ENCODE data around the gene RUFY2.

RUFY2 gene

DNA sequence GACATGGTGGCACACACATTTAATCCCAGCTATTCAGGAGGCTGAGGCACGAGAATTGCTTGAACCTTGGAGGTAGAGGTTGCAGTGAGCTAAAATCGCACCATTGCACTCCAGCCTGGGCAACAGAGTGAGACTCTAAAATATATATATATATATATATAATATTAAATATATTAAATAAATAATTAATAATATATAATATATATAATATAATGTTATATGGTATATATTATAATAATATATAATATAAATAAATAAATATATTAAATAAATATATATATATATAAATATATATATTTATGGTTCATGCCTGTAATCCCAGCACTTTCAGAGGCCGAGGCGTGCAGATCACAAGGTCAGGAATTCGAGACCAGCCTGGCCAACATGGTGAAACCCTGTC is 40.5 kb downstream of the RUFY2 start:
- no peak overlapping the region for H3K27ac ChIP-seq
- DNase-seq (ENCODE audit: low read depth, low spot score), result no peak

DNA sequence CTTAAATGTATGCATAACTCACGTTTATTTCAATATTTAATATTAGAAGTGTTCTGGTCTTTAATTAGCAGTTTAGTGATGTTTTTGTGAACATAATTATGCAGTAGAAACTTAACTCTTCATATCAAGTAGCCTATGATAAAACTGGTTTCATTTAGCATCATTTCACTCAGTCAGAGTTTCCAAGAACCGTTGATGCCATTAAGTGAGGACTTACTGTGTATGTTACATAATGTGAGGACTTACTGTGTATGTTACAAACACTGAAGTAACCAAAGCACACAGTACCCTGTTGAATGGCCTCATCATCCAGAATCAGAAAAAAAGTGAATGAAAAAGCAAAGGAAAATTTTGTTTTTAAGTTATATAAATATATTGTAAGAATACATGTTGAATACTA is 41.5 kb downstream of the RUFY2 start:
- DNase-seq (ENCODE audit: low read depth, low spot score), result no peak
- no peak overlapping the region for H3K27ac ChIP-seq

DNA sequence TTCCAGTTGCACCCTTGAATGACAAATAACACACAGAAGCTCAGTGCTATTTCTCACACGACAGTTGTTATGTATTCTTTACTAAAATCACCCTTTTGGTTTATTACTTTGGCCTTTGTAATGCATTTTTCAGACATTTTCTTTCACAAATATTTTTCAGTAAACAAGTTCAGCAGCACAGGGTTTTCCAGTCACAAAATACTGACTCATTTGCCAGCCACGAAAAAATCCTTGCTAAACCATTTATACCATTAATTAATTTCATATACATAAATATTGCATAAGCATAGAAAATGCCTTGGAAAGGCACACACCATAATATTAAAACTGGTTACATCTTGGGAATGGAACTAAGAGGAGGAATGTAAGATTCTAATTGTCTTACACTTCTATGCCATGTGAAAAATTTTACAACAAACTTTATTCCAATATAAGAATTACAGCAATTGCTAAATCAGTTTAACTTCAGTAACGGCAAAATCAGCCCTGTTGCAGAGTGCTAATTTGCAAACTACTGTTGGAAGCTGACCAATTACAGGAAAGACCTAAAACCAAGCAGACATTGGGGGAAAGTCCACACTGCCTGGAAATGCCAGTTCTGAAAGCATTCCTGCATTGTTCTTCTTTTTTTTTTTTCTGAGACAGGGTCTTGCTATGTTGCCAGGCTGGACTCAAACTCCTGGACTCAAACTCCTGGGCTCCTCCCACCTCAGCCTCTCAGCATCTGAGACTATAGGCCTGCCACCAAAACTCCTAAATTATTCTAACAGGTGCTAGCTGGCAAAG is 42.8 kb downstream of the RUFY2 start:
- no peak overlapping the region for H3K27ac ChIP-seq
- DNase-seq (ENCODE audit: low read depth, low spot score), result no peak

DNA sequence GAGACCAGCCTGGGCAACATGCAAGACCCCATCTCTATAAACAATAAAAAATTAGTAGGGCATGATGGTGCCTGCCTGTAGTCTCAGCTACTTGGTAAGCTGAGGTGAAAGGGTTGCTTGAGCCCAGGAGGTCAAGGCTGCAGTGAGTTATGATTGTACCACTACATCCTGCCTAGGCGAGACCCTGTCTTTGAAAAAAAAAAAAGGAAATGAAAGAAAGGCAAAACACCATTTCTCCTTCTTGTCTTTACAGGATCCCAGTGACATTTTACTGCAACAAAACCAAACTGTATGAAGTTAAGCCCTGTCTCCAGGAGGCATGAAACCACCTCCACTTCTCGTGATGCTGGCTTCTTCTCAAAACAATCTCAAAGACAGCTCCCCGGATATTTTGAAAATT is 44.5 kb downstream of the RUFY2 start:
- DNase-seq (ENCODE audit: low read depth, low spot score), result no peak
- H3K27ac ChIP-seq, result no peak overlapping the region

DNA sequence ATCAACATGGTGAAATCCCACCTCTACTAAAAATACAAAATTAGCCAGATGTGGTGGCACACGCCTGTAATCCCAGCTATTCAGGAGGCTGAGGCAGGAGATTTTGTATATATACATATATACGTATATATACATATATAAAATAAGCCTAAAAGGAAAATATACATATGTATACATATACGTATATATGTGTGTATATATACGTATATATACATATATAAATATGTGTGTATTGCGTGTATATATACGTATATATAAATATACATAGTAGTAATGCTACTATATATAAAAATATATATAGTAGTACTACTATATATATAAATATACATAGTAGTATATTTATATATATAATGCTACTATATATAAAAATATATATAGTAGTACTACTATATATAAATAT is 47.9 kb downstream of the RUFY2 start:
- no peak overlapping the region for H3K27ac ChIP-seq

DNA sequence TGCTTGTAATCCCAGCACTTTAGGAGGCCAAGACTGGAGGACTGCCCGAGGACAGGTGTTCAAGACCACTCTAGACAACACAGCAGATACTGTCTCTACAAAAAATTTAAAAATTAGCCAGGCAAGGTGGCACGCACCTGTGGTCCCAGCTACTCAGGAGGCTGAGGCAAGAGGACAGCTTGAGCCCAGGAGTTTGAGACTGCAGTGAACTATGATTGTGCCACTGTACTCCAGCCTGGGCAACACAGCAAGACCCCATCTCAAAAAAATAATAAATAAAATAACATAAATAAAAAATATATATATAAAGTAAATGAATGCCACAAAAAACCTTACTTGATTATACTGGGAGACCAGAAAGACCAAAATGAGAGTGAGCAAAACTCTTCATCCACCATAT is 53.5 kb downstream of the RUFY2 start:
- no peak overlapping the region for H3K27ac ChIP-seq
- no peak for DNase-seq (ENCODE audit: low read depth, low spot score)

More for the DNA sequence above, 47.9 kb downstream of the RUFY2 start:
- DNase-seq (ENCODE audit: low read depth, low spot score), result no peak

DNA sequence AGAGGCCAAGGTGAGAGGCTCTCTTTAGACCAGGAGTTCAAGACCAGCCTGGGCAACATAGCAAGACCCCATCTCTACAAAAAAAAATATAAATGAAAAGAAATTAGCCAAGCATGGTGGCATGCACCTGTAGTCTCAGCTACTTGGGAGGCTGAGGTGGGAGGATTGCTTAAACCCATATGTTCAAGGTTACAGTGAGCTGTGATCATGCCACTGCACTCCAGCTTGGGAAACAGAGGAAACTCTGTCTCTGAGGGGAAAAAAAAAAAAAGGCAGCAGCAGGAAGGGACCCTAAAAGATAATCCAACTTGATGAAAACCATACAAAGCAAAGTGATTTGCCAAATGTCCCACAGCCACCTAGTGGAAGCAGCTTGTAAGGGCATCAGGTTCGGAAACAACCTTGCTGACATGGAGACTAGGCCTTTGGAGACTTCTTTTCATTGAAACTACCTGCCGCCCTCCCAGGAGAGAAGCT is 58.8 kb downstream of the RUFY2 start:
- DNase-seq (ENCODE audit: low read depth, low spot score), result no peak
- no peak overlapping the region for H3K27ac ChIP-seq

DNA sequence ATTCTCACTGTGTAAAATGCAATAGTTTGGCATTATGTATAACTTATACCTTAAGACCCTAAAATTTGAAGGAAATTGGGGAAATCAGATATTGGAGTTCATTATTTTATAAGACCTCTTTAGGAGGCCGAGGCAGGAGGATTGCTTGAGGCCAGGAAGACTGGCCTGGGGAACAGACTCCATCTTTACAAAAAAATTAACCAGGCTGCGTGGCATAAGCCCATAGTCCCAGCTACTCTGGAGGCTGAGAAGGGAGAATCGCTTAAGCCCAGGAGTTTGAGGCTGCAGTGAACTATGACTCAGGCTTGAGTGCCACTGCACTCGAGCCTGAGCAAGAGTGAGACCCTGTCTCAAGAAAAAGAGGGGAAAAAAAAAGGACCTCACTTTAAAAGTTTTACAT is 60.3 kb downstream of the RUFY2 start:
- no peak overlapping the region for H3K27ac ChIP-seq
- DNase-seq (ENCODE audit: low read depth, low spot score), result no peak

DNA sequence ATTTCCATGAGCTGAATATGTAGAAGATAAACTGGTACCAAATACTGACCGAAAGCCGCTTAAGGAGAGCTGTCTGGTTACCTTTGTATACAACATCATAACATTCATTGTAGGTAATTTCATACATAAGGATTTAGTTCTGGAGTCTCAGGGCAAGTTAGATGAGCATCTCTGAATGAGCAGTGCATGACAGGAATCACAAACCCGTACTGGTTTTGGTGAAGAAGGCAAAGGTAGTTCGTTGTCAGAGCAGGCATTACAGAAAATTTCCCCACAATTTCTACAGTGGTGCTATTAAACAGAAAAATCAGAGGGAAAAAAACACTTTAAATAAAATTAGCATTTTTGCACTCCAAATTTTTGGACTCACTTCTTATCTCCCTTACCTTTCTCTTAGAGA is 61.5 kb downstream of the RUFY2 start:
- no peak for DNase-seq (ENCODE audit: low read depth, low spot score)
- no peak overlapping the region for H3K27ac ChIP-seq

DNA sequence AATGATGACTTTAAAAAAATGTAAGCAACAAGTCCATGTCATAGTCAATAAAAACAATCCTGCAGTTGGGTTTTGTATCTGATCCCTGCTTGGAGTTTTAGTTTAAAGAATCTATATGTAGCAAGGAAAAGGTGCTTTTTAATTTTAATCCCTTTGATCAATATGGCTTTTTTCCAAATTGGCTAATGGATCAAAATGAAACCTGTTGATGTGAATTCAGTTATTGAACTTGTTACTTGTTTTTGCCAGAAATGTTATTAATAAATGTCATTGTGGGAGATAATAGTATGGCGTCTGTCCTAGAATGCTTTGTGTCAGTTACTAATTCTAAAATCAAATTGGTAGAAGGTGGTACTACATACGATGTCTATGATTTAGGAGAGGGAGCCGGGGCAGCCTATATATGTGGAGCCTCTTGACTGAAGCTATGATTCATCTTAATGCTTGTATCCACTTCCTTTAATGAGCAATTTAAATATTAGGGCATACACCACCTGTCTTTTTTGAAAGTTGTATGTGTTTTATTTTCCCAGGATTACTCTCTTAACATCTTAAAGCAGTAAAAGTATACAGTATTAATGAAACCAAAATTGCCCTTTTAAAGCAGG is 64.1 kb downstream of the RUFY2 start:
- H3K27ac ChIP-seq, result no peak overlapping the region
- DNase-seq (ENCODE audit: low read depth, low spot score), result no peak

DNA sequence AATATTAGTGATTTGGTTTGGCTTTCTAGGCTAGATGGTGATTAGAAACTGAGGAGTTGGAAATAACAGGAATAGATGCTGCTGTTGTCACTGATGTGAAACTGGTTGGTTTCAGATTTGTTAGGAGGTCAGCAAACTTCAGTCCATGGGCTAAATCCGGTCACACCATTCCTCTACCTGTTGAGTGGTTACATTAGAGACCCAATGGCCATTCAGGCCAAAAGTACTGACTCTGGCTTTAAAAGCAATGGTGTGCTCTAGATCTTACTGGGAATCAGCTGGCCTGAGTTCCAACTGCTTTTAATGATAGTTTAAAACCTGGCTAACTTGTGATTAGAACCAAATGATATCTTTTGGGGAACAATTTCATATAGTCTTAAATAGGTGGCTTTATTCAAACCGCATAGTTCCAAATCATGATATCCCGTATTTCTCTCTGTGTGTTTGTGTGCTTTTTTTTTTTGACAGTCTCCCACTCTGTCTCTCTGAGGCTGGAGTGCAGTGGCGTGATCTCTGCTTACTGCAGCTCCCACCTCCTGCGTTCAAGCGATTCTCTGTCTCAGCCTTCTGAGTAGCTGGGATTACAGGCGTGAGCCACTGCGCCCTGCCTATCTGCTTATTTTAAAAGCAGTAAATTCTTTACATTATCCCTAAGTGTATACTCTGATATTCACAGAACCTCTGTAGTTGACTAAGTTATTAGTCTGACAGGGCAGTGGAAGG is 66.6 kb downstream of the RUFY2 start:
- no peak for DNase-seq (ENCODE audit: low read depth, low spot score)
- H3K27ac ChIP-seq, result no peak overlapping the region

DNA sequence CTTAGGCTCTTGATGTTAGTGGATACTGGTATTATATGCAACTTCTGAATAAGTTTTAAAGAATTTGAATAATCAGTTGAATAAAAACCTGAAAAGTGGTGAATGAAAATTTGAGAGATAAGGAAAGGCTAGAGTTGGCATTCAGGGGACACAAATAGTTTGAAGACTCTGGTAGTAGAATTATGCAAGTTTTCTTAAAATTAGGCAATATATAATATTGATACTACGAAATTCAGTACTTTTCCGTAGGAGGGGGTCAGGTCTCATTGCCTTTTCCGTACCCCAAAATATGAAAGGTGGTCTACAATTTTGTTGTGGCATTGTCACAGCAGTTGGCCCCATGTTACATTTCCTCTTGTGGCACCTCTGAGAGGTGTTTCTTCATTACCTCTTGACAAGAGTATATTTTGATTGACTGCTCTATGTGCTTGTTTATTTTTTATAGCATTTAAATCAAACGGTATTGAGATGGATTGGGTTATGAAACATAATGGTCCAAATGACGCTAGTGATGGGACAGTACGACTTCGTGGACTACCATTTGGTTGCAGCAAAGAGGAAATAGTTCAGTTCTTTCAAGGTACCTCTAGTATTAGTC is 70.2 kb downstream of the RUFY2 start:
- no peak overlapping the region for H3K27ac ChIP-seq
- DNase-seq (ENCODE audit: low read depth, low spot score), result no peak

DNA sequence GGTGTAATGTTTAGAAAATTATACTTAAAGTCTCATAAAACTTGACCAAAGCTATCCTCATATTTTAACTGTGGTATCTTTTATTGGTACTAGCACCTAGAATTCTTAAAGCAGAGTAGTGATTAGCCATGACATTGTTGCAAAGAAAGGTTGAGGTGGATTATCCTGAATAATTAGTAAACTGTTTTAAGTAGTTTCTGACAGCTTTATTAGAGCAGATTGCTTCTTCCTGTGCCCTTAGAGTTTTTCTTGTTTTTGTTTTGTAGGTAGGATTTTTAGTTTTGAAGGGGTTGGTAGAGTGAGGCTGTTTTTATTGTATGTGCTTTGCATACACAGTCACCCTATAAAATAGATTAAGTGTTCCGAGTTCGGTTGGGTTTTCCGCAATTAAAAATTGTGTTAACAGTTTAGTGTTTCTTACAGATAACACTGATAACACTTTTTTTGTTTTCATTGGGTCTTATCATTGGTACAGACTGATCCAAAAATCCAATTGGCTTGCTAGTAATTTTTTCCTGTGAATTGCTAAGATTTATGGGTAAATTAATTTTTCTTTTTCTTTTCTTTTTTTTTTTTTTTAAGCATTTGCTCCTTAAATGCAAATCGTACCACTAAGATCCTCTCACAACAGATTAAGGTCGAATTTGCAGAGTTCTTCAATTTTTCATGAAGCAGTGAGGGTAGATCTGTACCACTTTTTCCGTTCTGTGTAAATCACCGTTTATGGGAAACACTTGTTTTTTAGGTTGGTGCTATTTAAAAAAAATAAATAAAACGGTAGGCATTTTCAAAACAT is 72.2 kb downstream of the RUFY2 start:
- H3K27ac ChIP-seq, result no peak overlapping the region
- no peak for DNase-seq (ENCODE audit: low read depth, low spot score)

DNA sequence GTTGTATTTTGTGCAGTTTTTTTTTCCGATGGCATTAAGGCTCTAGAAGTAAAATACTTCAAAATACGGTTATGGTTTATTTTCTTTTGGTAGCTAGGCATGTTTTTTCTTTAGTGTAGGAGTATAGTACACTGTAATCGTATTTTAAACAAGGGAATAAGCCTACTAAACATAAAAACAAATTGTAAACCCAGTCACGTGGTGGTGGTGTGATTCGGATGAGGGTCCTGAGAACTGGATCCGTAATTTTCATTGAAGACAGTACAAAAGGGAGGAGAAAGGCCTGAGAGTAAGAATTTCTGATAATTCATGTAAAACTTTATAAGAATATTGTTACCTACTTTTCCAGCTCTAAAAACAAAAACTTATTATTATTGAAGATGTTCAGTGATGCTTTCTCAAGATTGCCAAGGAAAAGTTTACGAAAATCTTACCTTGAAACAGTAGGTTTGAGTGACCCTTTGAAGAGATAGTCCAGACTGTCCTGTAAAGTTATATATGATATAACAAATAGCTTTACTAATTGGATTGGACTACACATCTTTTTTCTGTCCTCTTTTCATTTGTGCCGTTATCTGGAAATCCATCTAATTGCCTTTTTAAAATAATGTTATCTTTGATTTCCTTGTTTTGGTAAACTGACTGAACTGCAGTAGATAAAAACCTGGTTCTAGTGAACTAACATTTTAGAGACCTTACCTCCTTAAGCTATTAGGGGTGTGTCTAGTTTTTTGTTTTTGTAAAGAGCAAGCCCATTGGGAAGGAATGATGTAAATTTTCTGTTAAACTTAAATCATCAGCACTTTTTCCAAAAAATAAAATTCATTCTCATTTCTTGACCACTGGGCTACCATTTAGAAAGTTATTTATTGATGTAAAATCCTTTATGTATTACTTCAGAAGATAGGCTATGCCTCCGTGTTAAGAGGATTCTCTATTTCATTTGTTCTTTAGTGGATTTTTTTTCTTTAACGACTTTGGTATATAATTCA is 73.3 kb downstream of the RUFY2 start:
- H3K27ac ChIP-seq, result peak overlapping the region; percentile 91
- no peak for DNase-seq (ENCODE audit: low read depth, low spot score)

DNA sequence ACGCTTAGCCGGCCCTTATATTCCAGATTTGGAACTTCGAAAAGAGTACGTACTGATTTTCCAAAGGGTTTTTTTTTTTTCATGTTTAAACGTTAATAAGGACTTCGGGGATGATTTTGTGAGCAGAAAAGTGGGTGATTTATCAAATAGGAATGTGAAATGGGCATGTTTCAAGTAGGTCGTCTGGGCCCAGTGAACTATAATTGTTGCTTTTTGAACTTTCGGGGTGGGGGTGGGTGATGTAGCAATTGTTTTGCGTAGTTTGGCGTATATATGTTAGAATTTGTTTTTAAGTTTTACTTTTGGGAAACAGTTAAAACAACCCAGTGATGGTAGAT is 74.0 kb downstream of the RUFY2 start:
- no peak for DNase-seq (ENCODE audit: low read depth, low spot score)
- peak overlapping the region; percentile 91 for H3K27ac ChIP-seq

DNA sequence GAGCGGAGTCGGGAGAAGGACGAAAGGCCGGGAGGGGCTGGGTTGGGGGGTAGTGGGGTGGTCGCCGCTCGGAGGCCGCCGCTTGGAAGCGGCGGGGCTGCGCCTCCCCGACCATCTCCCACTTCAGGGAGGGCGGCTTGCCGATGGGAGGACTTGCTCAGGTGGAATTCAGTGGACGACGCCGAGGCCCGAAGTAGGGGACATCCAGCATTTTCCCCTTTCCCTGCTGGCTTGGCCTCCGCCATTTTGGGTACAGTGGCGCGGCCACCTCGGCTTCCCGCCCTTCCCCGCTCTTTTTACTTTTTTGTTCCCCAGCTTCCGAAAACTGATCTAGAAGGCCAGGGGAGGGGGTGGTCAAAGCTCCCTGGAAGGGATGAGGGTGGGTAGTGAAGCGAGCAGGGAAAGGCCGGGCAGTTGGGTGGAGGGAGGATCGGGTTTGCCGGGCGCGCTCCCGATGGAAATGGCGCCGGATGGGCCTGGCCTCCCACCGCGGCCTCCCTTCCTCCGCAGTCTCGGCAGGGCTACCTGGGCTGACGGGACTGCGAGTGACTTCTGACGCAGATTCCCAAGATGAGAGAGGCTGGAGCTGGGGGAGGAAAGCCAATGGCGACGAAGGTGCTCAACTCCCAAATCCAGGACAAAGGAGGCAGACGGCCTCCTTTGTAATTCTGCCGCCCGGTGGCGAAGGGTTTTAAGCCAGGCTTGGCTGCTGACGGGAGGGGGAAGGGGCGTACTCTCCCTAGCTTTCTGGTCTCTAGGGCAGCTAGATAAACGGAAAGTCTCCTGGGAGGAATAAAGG is 74.6 kb downstream of the RUFY2 start, which contains the start of gene PBLD:
Gene PBLD, minus strand, starts transcription at position 670 of the 799 bp plus-strand sequence. CDS start 26,084 bp downstream, outside the sequence.
- peak; percentile 16 for DNase-seq (ENCODE audit: low read depth, low spot score)
- H3K27ac ChIP-seq, result peak within 1 kb of the TSS; percentile 91

DNA sequence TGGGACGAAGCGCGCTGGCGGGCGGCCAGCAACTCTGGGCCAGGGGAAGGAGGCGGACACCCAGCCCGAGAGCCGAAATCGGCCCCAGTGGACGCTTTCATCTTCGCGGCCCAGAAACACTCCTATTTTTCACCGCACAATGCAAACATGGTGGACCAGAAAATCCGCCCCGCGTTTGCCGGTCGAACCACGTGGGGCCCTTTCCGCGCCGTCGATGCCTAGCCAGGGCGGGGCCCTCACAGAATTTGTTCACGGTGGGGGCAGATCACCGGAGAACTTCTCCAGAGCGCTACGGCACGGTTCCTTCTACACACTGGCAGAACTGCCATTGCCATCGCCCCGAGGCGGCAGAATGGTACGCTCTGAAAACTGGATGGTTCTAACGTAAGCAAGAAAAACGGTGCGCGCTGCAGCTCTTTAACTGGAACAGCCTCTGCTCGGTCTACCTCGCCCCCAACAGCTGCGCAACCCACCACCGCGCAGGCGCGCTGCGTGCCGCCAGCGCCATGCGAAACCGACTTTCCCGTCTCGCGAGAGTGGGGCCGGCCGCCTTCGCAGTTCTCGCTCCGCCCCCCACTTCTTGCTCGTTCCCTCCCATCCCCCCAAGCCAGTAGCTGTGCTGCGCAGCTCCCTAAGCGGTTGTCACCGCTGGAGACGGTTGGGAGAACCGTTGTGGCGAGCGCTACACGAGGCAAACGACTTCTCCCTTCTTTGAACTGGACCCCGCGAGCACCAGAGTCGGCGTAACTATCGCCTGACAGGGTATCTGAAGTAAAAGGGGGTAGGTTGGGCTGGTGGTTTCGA is 75.4 kb downstream of the RUFY2 start, which contains the start of gene HNRNPH3:
Gene HNRNPH3, plus strand, starts transcription at position 610 of the 804 bp plus-strand sequence. CDS start 5,158 bp downstream, outside the sequence.
- peak within 1 kb of the TSS; percentile 91 for H3K27ac ChIP-seq

More for the DNA sequence above, 75.4 kb downstream of the RUFY2 start, which contains the start of gene HNRNPH3:
- DNase-seq (ENCODE audit: low read depth, low spot score), result peak; percentile 86

Measured in epithelial cell of prostate (primary cell).